Prostate gland (tissue), 2 donors: ENCODE results near the gene ZNF565. TPM values are rescaled to one million over a fixed set of nuclear protein-coding genes. Genes with fewer than 3 reads are reported as not detected.

Source experiments
- DNase-seq: peaks from one replicate; pipeline ENCODE4 v3.0.0-alpha.2; 2019; ENCODE audit warnings: low spot score
- H3K27ac ChIP-seq, 2 donors: fragments of 200-600 bp; sonication (generic); 2 replicates each; pipeline ENCODE4 v1.5.1; 2017 to 2019
- H3K27me3 ChIP-seq: fragments of 200-600 bp; sonication (generic); replicated peaks from 2 replicates; pipeline ENCODE4 v1.5.1; 2019; ENCODE audit not compliant: insufficient read depth
- H3K36me3 ChIP-seq, 2 donors: fragments of 200-600 bp; sonication (generic); 1 replicate in 1 of 2; 2 replicates in 1 of 2; pipeline versions ENCODE4 v1.5.1 to v1.8.1; 2017 to 2019
- H3K4me1 ChIP-seq: fragments of 200-600 bp; sonication (generic); replicated peaks from 2 replicates; pipeline ENCODE4 v1.5.1; 2019
- H3K4me3 ChIP-seq, 2 donors: fragments of 200-600 bp; sonication (generic); 2 replicates each; pipeline ENCODE4 v1.5.1; 2017 to 2019
- H3K9me3 ChIP-seq: fragments of 200-600 bp; sonication (generic); 2 replicates; pipeline ENCODE4 v1.5.1; 2017
- CTCF ChIP-seq, 4 experiments: fragments of 200-600 bp in 2 of 4; fragments of 450-650 bp in 2 of 4; sonication (generic) in 2 of 4; IDR thresholded peaks; 1 replicate in 3 of 4; 2 replicates in 1 of 4; pipeline ENCODE4 v1.5.1; 2016 to 2019; ENCODE audit warnings: antibody characterized with exemption in 4 of 4, mild to moderate bottlenecking in 2 of 4, moderate library complexity in 2 of 4
- POLR2A ChIP-seq: fragments of 450-650 bp; IDR thresholded peaks from one replicate; pipeline ENCODE4 v1.6.1; 2016; ENCODE audit warnings: antibody characterized with exemption, mild to moderate bottlenecking
- POLR2AphosphoS5 ChIP-seq: sonication (generic); formaldehyde crosslinking; IDR thresholded peaks from one replicate; pipeline ENCODE4 v1.6.1; 2017; ENCODE audit warnings: antibody characterized with exemption
- WGBS: methylation state at CpG from one replicate; pipeline ENCODE4 v1.1.5; 2018; 5-methylcytosine and 5-hydroxymethylcytosine counted together
- intact Hi-C: fragments of 100-400 bp; cut with DNase I; formaldehyde crosslinking; loops from one replicate; pipeline ENCODE4 v1.14.2; 2022
- total RNA-seq, 2 donors: library from RNA; depleted of rRNA; stranded (reverse); fragments of >200 nt; gene quantifications; one replicate each; pipeline ENCODE4 v1.1.0, GENCODE V29; 2016

The ZNF565 gene
- total RNA-seq, 2 donors from 2014 or later: 3.6 to 6.4 TPM

GRCh38 chr19:36246006-36246481 lies 31.6 kb upstream of the ZNF565 start:
- Histone ChIP-seq H3K27me3 (no peaks in the 10 kb centered on the region), H3K27ac (no peak overlapping the region), H3K4me1 (no peaks in the 10 kb centered on the region), H3K9me3 (no peaks in the 10 kb centered on the region), H3K36me3 (no peaks in the 10 kb centered on the region), H3K4me3 (peak overlapping the region; percentile 2 to 19)
- DNase-seq: no peak
- intact Hi-C loops: no loop called here
- WGBS: 21% methylated on average over 27 of the region's 29 CpGs
- TF ChIP-seq CTCF (IDR thresholded peaks at IDR 0.05) (no peak), POLR2AphosphoS5 (no peak), POLR2A (no peak)

GRCh38 chr19:36245210-36246005 lies 30.9 kb upstream of the ZNF565 start:
- intact Hi-C loops: no loop called here
- Histone ChIP-seq H3K36me3 (no peaks in the 10 kb centered on the region), H3K27me3 (no peaks in the 10 kb centered on the region), H3K4me3 (peak overlapping the region; percentile 2 to 19), H3K4me1 (no peaks in the 10 kb centered on the region), H3K27ac (no peak overlapping the region), H3K9me3 (no peaks in the 10 kb centered on the region)
- TF ChIP-seq POLR2A (no peak), CTCF (IDR thresholded peaks at IDR 0.05) (no peak), POLR2AphosphoS5 (no peak)
- DNase-seq: no peak
- WGBS: 1% methylated on average over 63 of the region's 63 CpGs

- no peaks in the 10 kb centered on the region for H3K9me3 ChIP-seq
- no peaks in the 10 kb centered on the region for H3K4me1 ChIP-seq
- no peaks in the 10 kb centered on the region for H3K36me3 ChIP-seq
- intact Hi-C loops: no loop called here
- H3K27me3 ChIP-seq: no peaks in the 10 kb centered on the region
- no peak overlapping the region for H3K4me3 ChIP-seq
- H3K27ac ChIP-seq: no peak overlapping the region
- no peak for DNase-seq
- WGBS: 82% methylated on average over 11 of the region's 11 CpGs
- TF ChIP-seq POLR2AphosphoS5 (no peak), CTCF (IDR thresholded peaks at IDR 0.05) (no peak), POLR2A (no peak)
Observed at GRCh38 chr19:36244066-36244465, 29.6 kb upstream of the ZNF565 start.

GRCh38 chr19:36236946-36237310 lies 22.5 kb upstream of the ZNF565 start:
- Histone ChIP-seq H3K36me3 (peaks cover 7 to 26% of the 10 kb centered on the region in 2 donors), H3K9me3 (no peaks in the 10 kb centered on the region), H3K4me1 (no peaks in the 10 kb centered on the region), H3K27ac (no peak overlapping the region), H3K27me3 (no peaks in the 10 kb centered on the region), H3K4me3 (no peak overlapping the region)
- TF ChIP-seq CTCF (IDR thresholded peaks at IDR 0.05) (no peak), POLR2AphosphoS5 (no peak), POLR2A (no peak)
- no peak for DNase-seq
- intact Hi-C loops: no loop called here
- 97% methylated on average over 3 of the region's 3 CpGs for WGBS
